Esophagus mucosa (tissue), 1 donor: ENCODE measurements around the gene MTMR1. TPM values are rescaled to one million over a fixed set of nuclear protein-coding genes. Genes with fewer than 3 reads are reported as not detected.

Source experiments
- ATAC-seq: fragments of 200-7000 bp; cut with Tn5 transposase; one replicate; pipeline ENCODE4 v1.9.1; 2020
- total RNA-seq: library from RNA; stranded (reverse); gene quantifications from one replicate; pipeline ENCODE4 v1.2.4, GENCODE V29; 2023
- donor health status: DM: yes; HTN: yes; CAD: no.

MTMR1 gene
- 26.6 TPM for total RNA-seq

- ATAC-seq = no peak
These were observed at the start of gene MTMR1 for GRCh38 chrX:150692831-150693724. Gene MTMR1 (plus strand): TSS chrX:150693396. CDS start chrX:150693531, 135 bp downstream.

GRCh38 chrX:150643958-150644357 lies 49.2 kb upstream of the MTMR1 start:
- ATAC-seq = no peak

- ATAC-seq = no peak
These were observed 48.8 kb upstream of the MTMR1 start for GRCh38 chrX:150644422-150644821.

- no peak for ATAC-seq
These were observed 45.9 kb upstream of the MTMR1 start for GRCh38 chrX:150647331-150647730.

DNA sequence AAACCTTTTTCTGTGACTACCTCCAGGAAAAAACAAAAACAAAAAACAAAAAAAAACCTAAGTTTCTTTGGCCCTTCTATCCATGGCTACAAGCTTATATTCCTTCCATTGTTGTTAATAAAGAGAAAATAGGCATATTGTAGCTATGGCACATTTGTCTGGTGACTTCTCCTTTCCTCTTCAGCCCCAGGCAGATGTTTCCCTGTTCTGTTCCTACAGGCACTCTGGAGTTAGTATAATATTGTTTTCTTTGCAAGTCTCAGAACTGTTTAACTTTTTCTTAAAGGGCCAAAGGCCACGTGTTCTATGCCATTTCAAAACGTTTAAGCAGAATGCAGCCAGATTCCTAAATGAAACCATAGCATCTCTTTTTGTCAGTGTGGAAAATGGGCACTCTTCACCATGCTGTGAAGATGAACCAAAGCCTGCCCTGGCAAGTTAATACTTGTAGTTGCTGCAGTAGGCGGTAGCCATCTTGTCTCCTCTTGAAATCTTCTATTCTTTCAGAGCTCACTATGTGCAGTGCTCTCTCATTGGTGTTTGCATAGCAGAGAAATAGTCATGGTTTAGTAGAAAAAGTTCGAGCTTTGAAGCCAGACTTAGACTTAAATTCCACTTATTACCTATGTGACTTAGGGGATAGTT lies 44.8 kb upstream of the MTMR1 start:
- no peak for ATAC-seq

- ATAC-seq = no peak
These were observed 43.9 kb upstream of the MTMR1 start for GRCh38 chrX:150649096-150649870.

GRCh38 chrX:150651906-150652305 lies 41.3 kb upstream of the MTMR1 start:
- no peak for ATAC-seq

- ATAC-seq = no peak
These were observed 37.4 kb upstream of the MTMR1 start for GRCh38 chrX:150655788-150656187.

DNA sequence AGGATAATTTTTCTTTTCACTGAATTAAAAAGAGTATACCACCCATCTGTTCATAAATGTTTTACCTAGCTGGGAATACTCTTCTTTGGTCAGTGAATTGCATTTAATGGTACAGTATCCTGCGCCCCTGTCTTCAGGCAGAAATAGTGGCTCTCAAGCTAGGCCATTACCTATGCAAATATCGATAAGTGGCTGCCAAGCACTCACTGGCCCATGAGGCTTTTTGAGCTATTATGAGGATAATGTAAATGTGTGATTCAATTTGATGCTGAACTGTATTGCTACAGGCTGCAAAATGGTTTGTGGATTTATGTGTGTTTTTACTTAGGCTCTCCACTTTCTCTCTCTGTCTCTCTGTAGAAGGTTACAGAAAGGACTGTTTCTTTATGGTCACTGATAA lies 30.1 kb upstream of the MTMR1 start:
- no peak for ATAC-seq

GRCh38 chrX:150664290-150664689 lies 28.9 kb upstream of the MTMR1 start:
- ATAC-seq = no peak

GRCh38 chrX:150676221-150676620 lies 17.0 kb upstream of the MTMR1 start:
- no peak for ATAC-seq

DNA sequence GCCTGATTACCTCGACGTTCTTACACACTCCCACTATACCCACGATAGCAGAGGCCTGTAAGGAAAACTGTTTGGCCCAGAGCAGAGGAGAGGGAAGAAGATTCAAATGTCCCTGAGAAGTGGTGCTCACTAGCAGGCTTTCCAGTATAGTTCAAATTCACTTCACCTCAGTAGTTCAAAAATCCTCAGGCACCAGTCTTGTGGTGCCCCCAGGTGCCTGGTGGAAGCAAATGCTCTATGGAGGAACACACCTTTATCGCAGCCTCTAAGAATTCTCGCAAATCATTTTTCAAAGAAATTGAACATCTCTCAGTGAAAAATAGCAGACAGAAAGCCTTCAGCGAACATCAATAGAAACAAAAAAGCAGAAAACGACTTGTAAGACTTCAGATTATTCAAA lies 12.2 kb upstream of the MTMR1 start:
- ATAC-seq = peak; percentile 37

GRCh38 chrX:150683112-150683511 lies 10.1 kb upstream of the MTMR1 start:
- no peak for ATAC-seq

- peak; percentile 39 for ATAC-seq
These were observed 9.6 kb upstream of the MTMR1 start for GRCh38 chrX:150683536-150684146.

- peak; percentile 21 for ATAC-seq
These were observed 4.2 kb upstream of the MTMR1 start for GRCh38 chrX:150688911-150689451.

DNA sequence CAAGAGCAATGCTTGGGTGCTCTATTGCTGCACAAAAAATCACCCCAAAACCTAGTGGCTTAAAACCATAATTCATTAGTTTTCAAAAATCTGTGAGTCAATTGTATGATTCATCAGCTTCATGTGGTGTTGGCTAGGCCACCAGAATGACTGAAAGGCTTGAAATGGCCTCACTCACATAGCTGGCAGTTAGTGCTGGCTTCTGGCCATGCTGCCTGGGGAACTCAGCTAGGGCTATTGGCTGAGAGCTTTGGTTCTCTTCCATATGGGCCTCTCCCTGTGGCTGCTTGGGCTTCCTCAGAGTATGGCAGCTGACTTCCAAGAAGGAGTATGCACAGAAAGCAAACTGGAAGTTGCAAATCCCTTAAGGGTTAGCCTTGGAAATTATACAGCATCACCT lies 3.1 kb upstream of the MTMR1 start:
- ATAC-seq = peak; percentile 56

DNA sequence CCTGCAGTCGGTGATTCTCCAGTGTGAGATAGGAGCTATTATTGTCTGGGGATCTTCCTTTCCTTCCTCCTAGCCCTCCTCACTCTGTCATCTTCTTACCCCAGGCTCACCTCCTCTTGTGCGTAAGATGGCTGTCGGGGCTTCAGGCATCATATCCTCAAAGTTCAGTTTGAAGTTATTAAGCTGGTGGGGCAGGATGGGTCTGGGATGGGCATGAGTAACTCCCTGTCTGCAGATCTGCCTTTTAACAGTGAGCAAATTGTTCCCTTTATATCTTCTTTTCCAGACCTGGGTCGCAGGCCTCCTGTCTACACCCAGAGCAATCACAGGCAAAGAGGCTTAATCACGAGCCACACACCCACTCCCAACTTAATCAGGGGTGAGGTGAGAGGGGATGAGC lies 900 bp upstream of the MTMR1 start:
- ATAC-seq = no peak

DNA sequence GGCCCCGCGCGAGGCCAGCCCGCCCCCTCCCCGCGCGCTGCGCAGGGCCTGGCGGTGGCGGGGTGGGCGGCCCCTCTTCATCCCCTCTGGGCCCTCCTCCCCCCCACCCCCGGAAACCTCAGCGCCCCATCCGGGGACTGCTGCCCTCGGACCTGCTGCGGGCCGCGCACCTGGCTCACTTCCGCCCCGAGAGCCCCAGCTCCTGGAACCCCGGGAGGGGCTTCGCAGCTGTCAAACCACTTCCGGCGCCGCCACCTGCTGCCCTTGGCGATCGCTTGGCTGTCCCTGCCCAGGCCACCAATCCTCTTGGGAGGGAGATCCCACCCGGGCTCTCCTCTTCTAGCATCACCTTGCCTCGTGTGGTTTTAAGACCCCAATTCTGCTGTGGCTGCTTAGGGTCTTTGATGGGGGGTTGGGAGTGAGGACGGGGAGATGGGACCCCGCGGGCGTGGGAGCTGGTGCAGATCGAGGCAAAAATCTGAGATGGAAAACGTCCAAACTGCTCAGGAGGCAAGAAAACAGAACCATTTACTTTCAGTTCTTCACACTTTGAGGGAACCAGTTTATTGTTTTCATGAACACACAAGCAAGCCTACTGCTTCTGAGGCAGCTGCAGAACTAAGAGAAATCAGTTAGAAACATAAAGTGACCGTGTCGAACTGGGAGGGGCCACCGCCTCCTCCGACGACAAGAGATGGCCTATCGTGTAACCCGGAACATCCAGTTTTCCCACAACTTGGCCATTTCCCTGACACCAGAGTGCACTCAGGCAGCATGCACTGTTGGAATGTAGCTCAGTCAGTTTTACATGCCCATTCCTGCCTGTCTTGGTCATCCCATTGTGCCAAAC lies 754 bp downstream of the MTMR1 start:
- peak; percentile 91 for ATAC-seq

DNA sequence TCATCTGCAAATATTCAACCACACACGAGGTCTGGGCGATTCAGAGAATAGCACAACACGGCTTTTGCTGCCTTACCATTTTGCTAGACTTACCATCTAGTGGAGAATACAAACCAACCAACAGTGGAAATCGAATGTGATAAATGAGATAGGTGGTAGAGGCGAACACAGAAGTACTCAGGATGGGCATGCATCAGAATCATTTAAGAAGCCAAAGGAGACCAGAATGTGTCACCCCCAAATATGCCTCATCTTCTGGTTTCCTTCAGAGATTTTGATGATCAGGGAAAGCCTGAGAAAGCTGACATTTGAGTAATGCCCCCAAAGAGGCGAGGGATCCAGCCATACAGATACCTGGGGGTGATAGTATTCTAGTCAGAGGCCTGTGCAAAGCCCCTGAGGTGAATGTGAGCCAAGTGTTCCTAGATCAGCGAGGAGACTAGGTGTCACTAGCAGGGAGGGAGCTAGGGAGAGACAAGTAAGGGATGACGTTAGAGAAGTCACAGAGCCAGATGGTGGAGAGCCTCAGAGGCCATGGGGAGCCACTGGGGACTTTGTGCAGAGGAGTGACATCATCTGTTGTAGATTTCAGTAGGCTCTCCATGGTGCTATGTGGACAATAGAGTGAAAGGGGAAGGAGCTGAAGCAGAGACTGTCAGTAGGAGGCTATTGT lies 1.7 kb downstream of the MTMR1 start:
- peak; percentile 19 for ATAC-seq

DNA sequence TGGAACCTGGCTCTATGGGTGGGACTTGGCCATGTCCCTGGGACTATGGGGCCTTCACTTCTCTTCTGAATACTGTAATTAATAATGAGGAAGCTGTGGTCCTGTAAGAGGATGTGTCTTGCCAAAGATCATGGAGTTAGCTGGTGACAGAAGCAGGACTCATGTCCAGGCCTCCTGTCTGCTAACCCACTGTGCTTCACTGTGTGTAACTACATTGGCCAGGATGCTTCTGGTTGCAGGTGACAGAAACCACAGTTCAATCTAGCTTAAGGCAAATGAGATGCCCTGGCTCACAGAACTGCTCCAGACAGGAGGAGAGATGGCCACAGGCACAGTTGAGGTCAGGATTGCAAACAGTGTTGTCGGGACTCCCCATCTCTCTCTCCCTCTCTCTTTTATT lies 3.1 kb downstream of the MTMR1 start:
- ATAC-seq = no peak

DNA sequence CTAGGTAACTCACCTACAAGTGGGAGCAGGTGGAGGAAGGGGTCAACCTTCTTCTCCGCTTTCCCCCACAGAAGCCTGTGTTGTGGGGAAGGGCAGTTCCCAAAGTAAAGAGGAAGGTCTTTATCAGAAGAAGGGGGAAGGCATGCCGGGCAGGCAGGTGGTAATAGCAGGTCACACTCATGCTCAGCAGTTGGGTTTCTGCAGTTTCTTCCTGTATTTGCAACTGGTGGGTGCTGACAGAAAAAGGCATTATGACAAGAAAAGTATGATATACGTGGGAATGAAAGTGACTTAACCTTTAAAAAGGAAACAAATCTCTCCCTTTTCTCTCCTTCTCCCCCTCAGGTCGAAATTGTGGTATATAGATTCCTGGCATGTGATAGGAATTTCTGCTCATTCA lies 3.7 kb downstream of the MTMR1 start:
- ATAC-seq = no peak
